Panc1 (cell line): Measurements from ENCODE around the gene ACOXL. TPM values are rescaled to one million over a fixed set of nuclear protein-coding genes. Genes with fewer than 3 reads are reported as not detected.

Source experiments
- ATAC-seq: fragments of 200-7000 bp; cut with Tn5 transposase; 2 replicates; pipeline ENCODE4 v1.9.1; 2020; ENCODE audit warnings: mild to moderate bottlenecking, moderate library complexity
- BruUV-seq: library from RNA; stranded (reverse); fragments of 400-500 nt; replicated peaks from 2 replicates; lab custom pipeline; 2021; lab: Mats Ljungman, UMichigan
- CTCF ChIA-PET: fragments of 300-600 bp; sonication (Branson Sonifier 250); formaldehyde crosslinking; loops from one replicate; lab custom pipeline; 2022; ENCODE audit warnings: antibody characterized with exemption; lab: Charles Lee
- POLR2A ChIA-PET: fragments of 300-600 bp; sonication (Branson Sonifier 250); formaldehyde crosslinking; loops from one replicate; lab custom pipeline; 2022; ENCODE audit warnings: antibody characterized with exemption; lab: Charles Lee
- DNase-seq: peaks from one replicate; pipeline ENCODE4 v3.0.0-alpha.2; 2010; ENCODE audit warnings: low read depth, low spot score
- H3K27ac ChIP-seq: 2 replicates; pipeline ENCODE4 v1.5.1; 2011; ENCODE audit warnings: mild to moderate bottlenecking, low read length, inconsistent platforms
- H3K27me3 ChIP-seq: fragments of 200-500 bp; sonication (Bioruptor generic); 2 replicates; pipeline ENCODE4 v1.6.0; 2014; ENCODE audit warnings: low read length, inconsistent platforms; ENCODE audit not compliant: control insufficient read depth, insufficient read depth
- H3K36me3 ChIP-seq: fragments of 200-500 bp; sonication (Bioruptor generic); 2 replicates; pipeline ENCODE4 v1.5.1; 2014; ENCODE audit warnings: inconsistent platforms, mild to moderate bottlenecking, low read length, moderate library complexity; ENCODE audit not compliant: control insufficient read depth, insufficient read depth
- H3K4me1 ChIP-seq: 2 replicates; pipeline ENCODE4 v1.5.1; 2011; ENCODE audit warnings: inconsistent platforms, mild to moderate bottlenecking, low read length, moderate library complexity; ENCODE audit not compliant: control insufficient read depth, insufficient read depth
- H3K4me3 ChIP-seq, 2 experiments: 2 replicates each; pipeline ENCODE4 v1.5.1; 2011 to 2012; ENCODE audit warnings: low read depth in 2 of 2, low read length in 2 of 2, mild to moderate bottlenecking in 2 of 2, inconsistent platforms in 1 of 2, moderate library complexity in 1 of 2
- H3K9me3 ChIP-seq: fragments of 200-500 bp; sonication (Bioruptor generic); 2 replicates; pipeline ENCODE4 v1.5.1; 2014; ENCODE audit warnings: low read depth, mild to moderate bottlenecking, inconsistent platforms, low read length, moderate library complexity; ENCODE audit not compliant: control insufficient read depth, insufficient read depth
- POLR2AphosphoS5 ChIP-seq: IDR thresholded peaks from 2 replicates; pipeline ENCODE4 v1.6.1; 2012; ENCODE audit warnings: mild to moderate bottlenecking, low read depth, low read length, moderate library complexity
- SIN3A ChIP-seq: IDR thresholded peaks from 2 replicates; pipeline ENCODE4 v1.6.1; 2012; ENCODE audit warnings: low read depth, mild to moderate bottlenecking, low read length, moderate library complexity, borderline replicate concordance; ENCODE audit not compliant: insufficient read depth
- TCF7L2 ChIP-seq: IDR thresholded peaks from 2 replicates; pipeline ENCODE4 v1.6.1; 2011; ENCODE audit warnings: mild to moderate bottlenecking, low read depth, low read length, inconsistent platforms
- in situ Hi-C: cut with HindIII; loops from 2 replicates; pipeline ENCODE4 v1.10.0; 2016; ENCODE audit warnings: low sequenced_read_pairs, low pct_unique_long_range_greater_than_20kb
- intact Hi-C: fragments of 100-400 bp; cut with micrococcal nuclease; formaldehyde crosslinking; loops from one replicate; pipeline ENCODE4 v1.10.0; 2022; ENCODE audit not compliant: unreplicated experiment
- total RNA-seq: library from RNA; stranded (reverse); gene quantifications from one replicate; pipeline ENCODE4 v1.2.1, GENCODE V29; 2021; ENCODE audit not compliant: unreplicated experiment
- TF ChIP-seq, protein P1 (sequence below): fragments of 450-650 bp; IDR thresholded peaks from 2 replicates; pipeline ENCODE4 v1.5.1; 2017; ENCODE audit warnings: mild to moderate bottlenecking
- TF ChIP-seq, protein P2 (sequence below), 2 experiments: IDR thresholded peaks; 2 replicates each; pipeline ENCODE4 v1.6.1; 2011 to 2012; ENCODE audit warnings: low read depth in 2 of 2, control low read depth in 1 of 2, low read length in 1 of 2, mild to moderate bottlenecking in 1 of 2, moderate library complexity in 1 of 2; ENCODE audit not compliant: insufficient read depth in 1 of 2

ACOXL gene
- total RNA-seq, 1 experiment from 2014 or later: 4.9 TPM

DNA sequence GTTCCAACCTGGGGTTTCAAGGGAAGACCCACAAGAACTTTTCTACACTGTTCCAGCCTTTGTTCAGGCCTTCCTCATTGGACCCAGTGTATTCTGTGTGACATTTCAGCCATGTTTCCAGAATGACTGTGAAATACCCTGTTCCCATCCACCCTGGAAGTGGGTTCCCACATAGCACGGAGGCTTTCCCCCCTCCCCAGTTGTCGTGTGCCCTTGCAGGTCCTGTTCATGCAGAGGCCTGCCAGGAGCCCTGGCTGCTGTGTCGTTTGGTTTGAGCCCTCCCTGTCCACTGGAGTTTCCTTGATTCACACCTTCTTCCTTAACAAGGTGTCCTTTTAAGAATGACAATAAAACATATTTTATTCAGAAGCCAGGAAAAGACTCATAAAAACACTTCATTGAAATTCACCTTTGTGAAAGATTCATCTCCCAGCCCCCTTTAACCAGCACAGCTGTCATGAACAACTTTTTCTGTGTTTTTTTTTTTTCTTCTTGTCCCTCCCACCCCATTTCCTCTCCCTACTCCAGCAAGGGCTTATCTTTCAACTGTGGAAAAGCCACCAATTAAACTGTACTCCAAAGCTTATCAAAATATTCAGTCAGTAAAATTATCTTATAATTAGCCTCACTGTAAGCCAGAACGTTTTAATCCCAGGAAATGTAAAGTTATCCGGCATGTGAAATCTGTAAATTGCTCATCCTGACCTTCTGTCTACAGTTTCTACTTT, 106.4 kb downstream of the ACOXL start:
- TF ChIP-seq POLR2AphosphoS5 (no peak), TCF7L2 (no peak), SIN3A (no peak)
- TF ChIP-seq, protein P1, sequence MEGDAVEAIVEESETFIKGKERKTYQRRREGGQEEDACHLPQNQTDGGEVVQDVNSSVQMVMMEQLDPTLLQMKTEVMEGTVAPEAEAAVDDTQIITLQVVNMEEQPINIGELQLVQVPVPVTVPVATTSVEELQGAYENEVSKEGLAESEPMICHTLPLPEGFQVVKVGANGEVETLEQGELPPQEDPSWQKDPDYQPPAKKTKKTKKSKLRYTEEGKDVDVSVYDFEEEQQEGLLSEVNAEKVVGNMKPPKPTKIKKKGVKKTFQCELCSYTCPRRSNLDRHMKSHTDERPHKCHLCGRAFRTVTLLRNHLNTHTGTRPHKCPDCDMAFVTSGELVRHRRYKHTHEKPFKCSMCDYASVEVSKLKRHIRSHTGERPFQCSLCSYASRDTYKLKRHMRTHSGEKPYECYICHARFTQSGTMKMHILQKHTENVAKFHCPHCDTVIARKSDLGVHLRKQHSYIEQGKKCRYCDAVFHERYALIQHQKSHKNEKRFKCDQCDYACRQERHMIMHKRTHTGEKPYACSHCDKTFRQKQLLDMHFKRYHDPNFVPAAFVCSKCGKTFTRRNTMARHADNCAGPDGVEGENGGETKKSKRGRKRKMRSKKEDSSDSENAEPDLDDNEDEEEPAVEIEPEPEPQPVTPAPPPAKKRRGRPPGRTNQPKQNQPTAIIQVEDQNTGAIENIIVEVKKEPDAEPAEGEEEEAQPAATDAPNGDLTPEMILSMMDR: no peak
- TF ChIP-seq, protein P2, sequence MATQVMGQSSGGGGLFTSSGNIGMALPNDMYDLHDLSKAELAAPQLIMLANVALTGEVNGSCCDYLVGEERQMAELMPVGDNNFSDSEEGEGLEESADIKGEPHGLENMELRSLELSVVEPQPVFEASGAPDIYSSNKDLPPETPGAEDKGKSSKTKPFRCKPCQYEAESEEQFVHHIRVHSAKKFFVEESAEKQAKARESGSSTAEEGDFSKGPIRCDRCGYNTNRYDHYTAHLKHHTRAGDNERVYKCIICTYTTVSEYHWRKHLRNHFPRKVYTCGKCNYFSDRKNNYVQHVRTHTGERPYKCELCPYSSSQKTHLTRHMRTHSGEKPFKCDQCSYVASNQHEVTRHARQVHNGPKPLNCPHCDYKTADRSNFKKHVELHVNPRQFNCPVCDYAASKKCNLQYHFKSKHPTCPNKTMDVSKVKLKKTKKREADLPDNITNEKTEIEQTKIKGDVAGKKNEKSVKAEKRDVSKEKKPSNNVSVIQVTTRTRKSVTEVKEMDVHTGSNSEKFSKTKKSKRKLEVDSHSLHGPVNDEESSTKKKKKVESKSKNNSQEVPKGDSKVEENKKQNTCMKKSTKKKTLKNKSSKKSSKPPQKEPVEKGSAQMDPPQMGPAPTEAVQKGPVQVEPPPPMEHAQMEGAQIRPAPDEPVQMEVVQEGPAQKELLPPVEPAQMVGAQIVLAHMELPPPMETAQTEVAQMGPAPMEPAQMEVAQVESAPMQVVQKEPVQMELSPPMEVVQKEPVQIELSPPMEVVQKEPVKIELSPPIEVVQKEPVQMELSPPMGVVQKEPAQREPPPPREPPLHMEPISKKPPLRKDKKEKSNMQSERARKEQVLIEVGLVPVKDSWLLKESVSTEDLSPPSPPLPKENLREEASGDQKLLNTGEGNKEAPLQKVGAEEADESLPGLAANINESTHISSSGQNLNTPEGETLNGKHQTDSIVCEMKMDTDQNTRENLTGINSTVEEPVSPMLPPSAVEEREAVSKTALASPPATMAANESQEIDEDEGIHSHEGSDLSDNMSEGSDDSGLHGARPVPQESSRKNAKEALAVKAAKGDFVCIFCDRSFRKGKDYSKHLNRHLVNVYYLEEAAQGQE (IDR thresholded peaks at IDR 0.05; ENCODE audit: insufficient read depth in 1 of 2, low read depth in 2 of 2, low read length in 1 of 2): no peak
- H3K27me3 ChIP-seq: peaks cover 6% of the 10 kb centered on the region; the same call in 1 of the 2 replicates
- BruUV-seq: no TSS peak
- CTCF ChIA-PET: no interaction called here
- POLR2A ChIA-PET: no interaction called here
- no peaks in the 10 kb centered on the region for H3K36me3 ChIP-seq
- H3K9me3 ChIP-seq: no peaks in the 10 kb centered on the region
- H3K4me3 ChIP-seq: no peak overlapping the region
- DNase-seq: no peak
- intact Hi-C loops: no loop called here
- no peak for ATAC-seq
- in situ Hi-C loops: no loop called here
- no peaks in the 10 kb centered on the region for H3K4me1 ChIP-seq
- H3K27ac ChIP-seq: no peak overlapping the region

DNA sequence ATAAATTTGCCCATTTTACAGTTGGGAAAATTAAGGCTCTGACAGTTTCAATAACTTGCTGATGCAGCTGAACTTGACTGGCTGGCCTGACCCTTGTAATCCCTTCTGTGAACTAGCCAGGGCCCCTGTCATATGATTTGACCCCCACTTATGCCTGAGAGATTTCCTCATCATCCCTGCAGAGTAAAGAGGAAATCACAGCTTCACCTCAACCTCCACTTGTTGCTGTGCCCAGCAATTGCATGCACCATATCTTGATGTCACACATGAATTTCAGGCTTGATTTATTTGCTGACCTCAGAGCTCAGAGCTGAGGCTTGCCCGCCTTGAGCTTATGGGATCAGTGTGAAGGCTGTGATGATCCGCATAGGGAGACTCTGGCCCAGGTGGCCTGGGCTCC, 108.1 kb downstream of the ACOXL start:
- no peaks in the 10 kb centered on the region for H3K9me3 ChIP-seq
- intact Hi-C loops: no loop called here
- no peaks in the 10 kb centered on the region for H3K36me3 ChIP-seq
- H3K27me3 ChIP-seq: peaks cover 2% of the 10 kb centered on the region; the same call in 1 of the 2 replicates
- TF ChIP-seq POLR2AphosphoS5: no peak
- TF ChIP-seq, protein P1: no peak
- TF ChIP-seq SIN3A: no peak
- TF ChIP-seq, protein P2 (IDR thresholded peaks at IDR 0.05; ENCODE audit: insufficient read depth in 1 of 2, low read depth in 2 of 2, low read length in 1 of 2): no peak
- TF ChIP-seq TCF7L2: no peak
- CTCF ChIA-PET: no interaction called here
- ATAC-seq (no peak), DNase-seq (no peak)
- no peak overlapping the region for H3K4me3 ChIP-seq
- no peak overlapping the region for H3K27ac ChIP-seq
- no TSS peak for BruUV-seq
- in situ Hi-C loops: no loop called here
- no peaks in the 10 kb centered on the region for H3K4me1 ChIP-seq
- POLR2A ChIA-PET: interaction anchor here (0.6 kb wide), 2 partner anchors 217 to 1152 kb away, joined by 4 to 9 read pairs; no protein-coding TSS in a partner anchor
